DMS153 treated with DMSO at 0.1 percent for 48 hours (cell line): ENCODE measurements around the gene DCLK2.

ENCODE experiments used
- DNase-seq: peaks from one replicate; lab custom pipeline; 2025; ENCODE audit not compliant: unreplicated experiment; lab: John Stamatoyannopoulos, UW

DCLK2 gene

DNA sequence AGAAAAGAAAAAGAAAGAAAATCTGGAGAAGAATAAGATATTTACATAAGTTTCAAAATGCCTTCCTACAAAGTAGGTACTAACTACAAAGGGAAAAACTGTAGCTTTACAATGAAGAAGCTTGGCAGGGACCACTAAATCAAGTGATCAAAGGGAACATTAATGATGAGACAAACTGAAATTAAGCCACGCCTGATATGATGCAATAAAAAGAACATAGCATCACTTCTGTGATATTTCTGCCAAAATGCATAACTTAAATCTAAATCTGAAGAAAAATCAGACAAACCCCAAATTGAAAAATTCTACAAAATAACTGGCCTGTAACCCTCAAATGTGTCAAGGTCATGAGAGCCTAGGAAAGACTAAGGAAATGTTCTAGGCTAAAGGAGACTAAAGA lies 8.9 kb upstream of the DCLK2 start:
- DNase-seq = no peak

DNA sequence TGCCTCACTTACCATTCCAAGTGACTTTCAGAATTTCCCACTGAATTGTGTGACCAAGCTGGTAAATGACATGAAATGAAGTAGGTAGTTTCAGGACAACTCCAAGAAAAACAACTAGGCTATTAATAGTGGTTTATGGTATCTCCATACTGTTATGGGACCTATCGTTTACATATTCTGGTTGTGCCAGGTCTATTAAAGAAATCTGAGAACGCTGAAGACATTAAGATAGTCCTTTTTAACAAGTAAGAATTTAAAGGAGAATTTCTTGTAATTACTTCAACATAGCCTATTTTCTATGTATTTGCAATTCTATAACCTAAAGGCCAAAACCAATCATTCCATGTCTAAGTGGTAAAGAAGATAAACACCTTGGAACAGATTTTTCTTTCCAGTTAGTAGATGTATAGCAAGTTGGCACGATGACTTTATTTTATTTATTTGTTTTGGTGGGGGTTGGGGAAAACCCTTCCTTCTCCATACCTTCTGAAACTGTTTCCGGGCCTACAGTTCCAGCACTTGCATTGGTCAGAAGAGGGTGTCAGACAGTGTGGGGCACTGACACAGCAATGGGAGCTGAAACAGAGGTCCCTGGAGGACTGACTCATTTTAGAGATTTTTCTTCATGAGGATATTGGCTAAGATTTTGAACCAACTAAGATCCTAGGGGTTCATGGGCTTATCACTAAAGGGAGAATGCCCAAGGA lies 7.6 kb upstream of the DCLK2 start:
- no peak for DNase-seq

DNA sequence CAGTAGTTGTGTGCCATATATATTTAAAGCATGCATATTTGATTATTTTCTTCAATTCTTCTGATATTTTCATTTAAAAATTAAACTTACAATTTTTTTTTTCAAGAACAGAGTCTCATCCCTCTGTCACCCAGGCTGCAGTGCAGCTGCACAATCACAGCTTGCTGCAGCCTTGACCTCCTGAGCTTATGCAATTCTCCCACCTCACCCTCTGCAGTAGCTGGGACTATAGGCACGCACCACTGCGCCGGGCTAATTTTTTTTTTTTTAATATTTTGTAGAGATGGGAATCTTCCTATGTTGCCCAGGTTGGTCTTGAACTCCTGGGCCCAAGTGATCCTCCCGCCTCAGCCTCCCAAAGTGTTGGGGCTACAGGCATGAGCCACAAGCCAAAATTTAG lies 5.8 kb upstream of the DCLK2 start:
- DNase-seq = no peak

- no peak for DNase-seq
These were observed 5.1 kb upstream of the DCLK2 start for GRCh38 chr4:150072906-150073714.

GRCh38 chr4:150074064-150074463 lies 4.2 kb upstream of the DCLK2 start:
- no peak for DNase-seq

GRCh38 chr4:150078579-150079080 lies 385 bp downstream of the DCLK2 start:
- no peak for DNase-seq

GRCh38 chr4:150079081-150079581 lies 886 bp downstream of the DCLK2 start:
- DNase-seq = no peak

- DNase-seq = no peak
These were observed 2.1 kb downstream of the DCLK2 start for GRCh38 chr4:150080337-150080736.

DNA sequence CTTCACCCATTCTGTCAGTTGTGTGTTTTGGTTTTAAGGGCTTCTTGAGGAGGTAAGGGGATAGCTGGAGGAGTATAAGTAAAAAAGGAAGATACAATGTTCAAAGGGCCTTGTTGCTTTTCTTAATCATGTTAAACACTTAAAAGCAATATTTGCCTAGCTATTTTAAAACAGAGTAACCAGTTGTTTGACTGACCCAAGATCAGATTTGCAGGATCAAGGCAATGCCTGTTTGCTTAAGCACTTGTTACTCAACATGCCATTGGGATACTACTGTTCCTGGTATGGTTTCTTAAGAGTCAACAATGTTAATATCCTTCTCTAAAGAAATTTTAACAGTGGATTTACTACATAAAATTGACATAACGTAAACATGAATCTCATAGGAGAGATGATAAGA lies 2.6 kb downstream of the DCLK2 start:
- DNase-seq = no peak

DNA sequence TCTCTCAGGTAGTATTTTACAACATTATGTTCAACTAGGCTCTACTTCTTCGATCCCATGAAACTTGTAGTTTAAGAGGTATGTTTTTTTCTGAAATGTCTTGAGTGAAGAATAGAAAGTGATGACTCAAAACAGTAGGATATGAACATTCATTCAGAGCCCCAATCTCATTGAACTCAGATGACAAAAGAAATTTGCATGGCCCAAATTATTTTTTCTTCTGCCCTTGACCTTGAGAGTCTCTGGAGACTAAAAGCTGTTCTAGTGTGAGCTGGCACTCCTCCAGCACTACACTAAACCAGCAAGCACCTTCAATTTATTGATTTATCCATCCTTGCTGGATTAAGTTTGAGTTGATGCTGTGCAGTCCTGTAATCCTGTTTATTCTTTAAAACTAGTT lies 4.0 kb downstream of the DCLK2 start:
- DNase-seq = no peak

DNA sequence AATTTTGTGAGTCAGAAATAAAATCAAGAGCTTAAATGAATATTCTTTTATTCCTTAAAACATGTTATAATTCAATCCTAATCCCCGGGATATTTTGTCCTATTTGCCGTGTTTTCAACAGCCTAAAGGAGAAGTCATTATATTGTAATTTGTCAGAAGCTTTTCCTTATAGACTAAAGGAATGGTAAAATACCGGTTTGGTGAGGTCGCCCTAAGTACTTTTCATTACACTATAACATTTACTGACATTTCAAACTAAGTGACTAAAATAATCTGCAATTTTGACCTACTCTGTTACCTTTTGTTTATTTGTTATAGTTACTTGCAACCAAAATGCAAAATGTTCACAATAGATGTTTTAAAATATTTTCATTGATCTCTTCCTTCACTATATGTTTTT lies 8.8 kb downstream of the DCLK2 start:
- DNase-seq = no peak

DNA sequence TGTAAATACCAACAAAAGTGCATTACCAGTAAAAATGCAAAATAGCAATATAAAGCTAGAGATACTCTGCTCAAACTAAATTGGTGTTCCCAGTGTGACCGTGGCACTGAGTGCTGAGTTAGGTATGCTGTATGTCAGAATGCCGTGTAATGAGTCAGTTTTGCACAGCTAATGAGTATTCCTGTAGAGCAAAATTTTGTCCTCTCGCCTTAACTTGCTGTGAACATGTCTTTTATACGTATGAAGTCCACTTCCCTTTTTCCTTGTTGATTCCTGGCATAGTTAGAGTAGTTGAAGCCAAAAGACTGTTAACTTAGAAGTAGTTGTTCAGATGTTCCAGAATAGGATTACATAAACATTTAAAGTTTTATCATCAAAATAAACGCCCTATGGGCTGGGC lies 11.5 kb downstream of the DCLK2 start:
- no peak for DNase-seq

- no peak for DNase-seq
These were observed 12.6 kb downstream of the DCLK2 start for GRCh38 chr4:150090836-150091235.

DNA sequence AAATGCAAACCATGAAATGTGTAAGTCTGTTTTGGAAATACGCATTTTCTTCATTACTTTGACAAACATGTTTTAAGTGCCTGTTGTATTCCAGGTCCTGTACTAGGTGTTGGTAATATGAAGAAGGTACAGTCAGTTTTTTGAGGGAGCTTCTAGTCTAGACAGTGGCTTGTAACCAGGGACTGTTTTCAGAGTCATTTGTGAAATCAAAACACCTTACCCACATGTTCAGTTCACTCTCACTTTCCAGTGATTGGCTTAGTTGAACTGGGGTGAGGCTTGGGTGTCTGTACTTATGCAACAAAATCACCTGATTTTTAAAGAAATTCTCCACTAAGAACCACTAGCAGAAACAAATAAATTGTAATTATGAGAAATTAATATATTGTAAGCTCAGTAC lies 16.4 kb downstream of the DCLK2 start:
- no peak for DNase-seq

DNA sequence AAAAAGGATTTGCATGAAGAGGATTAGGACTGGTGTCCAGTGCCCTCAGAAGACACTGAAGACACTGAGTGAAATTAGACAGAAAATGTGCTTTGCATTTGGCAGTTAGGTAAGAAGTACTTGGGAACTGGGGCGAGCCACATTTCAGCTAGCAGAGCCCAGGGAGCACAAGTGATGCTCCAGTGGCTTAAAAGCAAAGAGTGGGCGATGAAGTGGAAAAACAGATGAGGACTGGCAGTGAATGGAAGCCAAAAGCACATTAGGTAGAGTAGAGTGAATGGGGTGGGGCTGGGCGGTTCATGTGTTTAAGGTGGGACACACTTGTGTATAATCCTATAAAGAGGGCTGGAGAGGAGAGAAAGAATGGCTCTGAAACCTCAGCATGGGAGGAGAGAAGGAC lies 18.4 kb downstream of the DCLK2 start:
- DNase-seq = no peak

DNA sequence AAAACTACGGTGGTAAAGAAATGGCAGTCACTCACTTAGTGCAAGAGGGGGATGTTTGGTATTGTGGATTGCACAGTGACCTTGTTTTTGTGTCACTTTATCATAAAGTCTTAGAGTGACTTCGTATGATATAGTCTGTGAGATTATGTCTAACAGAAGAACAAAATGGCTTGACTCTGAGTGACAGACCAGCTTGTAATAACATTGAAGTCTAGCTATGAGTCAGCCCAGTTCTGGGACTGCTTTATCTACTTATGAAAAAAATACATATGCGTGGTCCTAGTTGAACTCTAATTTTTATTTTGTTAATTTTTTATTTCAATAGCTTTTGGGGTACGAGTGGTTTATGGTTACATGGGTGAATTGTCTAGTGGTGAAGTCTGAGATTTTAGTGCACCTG lies 20.0 kb downstream of the DCLK2 start:
- DNase-seq = no peak

- no peak for DNase-seq
These were observed 26.3 kb downstream of the DCLK2 start for GRCh38 chr4:150104404-150105027.

DNA sequence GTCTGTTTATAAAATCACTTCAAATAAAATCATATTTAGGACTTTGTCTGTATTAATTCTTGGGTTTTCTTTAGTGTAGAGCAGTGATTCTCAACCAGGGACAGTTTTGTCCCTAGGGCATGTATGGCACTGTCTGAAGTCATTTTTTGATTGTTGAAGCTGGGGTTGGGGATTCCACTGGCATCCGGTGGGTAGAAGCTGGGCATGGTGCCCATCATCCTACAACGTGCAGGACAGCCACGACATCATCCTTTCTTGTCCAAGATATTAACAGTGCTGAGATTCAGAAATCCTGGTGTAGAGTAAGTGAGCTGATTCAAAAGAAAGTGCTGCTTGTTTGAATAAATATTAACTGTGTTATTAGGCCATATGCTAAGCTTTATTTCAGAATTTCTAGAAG lies 28.6 kb downstream of the DCLK2 start:
- no peak for DNase-seq

- DNase-seq = no peak
These were observed 30.4 kb downstream of the DCLK2 start for GRCh38 chr4:150108691-150109090.

DNA sequence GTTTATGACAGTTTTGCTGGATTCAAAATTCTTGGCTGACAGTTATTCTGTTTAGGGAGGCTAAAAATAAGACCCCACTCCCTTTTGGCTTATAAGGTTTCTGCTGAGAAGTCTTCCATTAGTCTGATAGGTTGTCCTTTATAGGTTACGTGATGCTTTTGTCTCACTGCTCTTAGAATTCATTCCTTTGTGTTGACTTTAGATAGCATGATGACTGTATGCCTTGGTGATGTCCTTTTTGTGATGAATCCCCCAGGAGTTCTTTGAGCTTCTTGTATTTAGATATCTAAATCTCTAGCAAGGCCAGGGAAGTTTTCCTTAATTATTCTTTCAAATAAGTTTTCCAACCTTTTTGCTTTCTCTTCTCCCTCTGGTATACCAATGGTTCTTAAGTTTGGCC lies 36.4 kb downstream of the DCLK2 start:
- DNase-seq = no peak

DNA sequence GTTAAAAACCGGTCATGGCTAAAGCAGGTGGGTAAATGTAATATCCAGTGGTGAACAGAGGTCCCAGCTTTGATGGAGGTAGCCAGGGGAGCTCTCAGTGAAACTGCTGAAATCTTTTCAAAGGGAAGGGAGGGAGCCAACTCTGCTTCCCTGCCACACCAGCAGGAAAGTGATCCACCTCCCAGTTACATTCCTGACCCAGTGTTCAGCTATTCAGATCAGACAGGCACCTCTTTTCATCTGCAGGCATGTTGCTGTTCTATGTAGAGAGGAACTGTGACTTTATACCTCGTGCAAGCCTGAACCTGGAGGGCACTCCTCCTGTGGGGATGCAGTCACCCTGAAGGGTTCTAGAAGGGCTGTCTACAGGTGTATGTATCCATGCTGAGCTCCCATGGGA lies 37.6 kb downstream of the DCLK2 start:
- no peak for DNase-seq

DNA sequence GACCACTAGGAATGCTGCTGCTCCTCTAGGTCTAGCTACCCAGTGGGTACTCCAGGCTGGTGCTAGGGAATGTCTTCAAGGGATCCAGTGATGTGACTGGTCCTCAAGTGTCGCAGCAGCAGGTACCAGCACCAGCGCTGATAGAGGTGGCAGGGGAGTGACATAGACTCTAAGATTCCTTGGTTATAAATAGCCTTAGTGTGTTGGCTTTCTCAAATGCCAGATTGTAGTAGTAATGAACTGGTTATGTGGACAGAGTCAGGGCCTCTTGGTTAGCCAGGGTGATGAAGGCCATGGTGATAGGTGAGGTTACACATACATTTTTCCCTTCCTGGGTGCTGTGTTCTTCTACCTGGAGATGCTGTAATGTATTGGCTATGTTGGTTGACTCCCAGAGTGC lies 38.3 kb downstream of the DCLK2 start:
- DNase-seq = no peak
